Activated CD4-positive, alpha-beta memory T cell treated with anti-CD3 and anti-CD28 coated beads for 36 hours (primary cell): Measurements from ENCODE around the gene SLC7A5. TPM values are rescaled to one million over a fixed set of nuclear protein-coding genes. Genes with fewer than 3 reads are reported as not detected.
A peak's percentile ranks its signal among the peaks of the same experiment; 100 is the strongest.
"Not testable (repeated sequence)": the region's sequence is repeated elsewhere in the genome, so short reads cannot be mapped to it uniquely, and the experiment has no call there.

Experiments used
- CTCF ChIA-PET: fragments of 350-600 bp; sonication (Branson Sonifier 250); formaldehyde crosslinking; loops from one replicate; lab custom pipeline; 2021; ENCODE audit warnings: antibody characterized with exemption, inconsistent platforms; lab: Charles Lee
- POLR2A ChIA-PET: fragments of 350-600 bp; sonication (Branson Sonifier 250); formaldehyde crosslinking; loops from one replicate; lab custom pipeline; 2021; ENCODE audit warnings: antibody characterized with exemption; lab: Charles Lee
- DNase-seq: peaks from one replicate; pipeline ENCODE4 v3.0.0-alpha.2; 2020
- H3K27ac Mint-ChIP-seq: one replicate; pipeline ENCODE4 v1.8.0; 2021; ENCODE audit warnings: mixed read lengths
- H3K27me3 Mint-ChIP-seq: one replicate; pipeline ENCODE4 v1.8.0; 2021; ENCODE audit warnings: mixed read lengths
- H3K36me3 Mint-ChIP-seq: one replicate; pipeline ENCODE4 v1.8.0; 2021; ENCODE audit warnings: mixed read lengths
- H3K4me1 Mint-ChIP-seq: one replicate; pipeline ENCODE4 v1.8.0; 2021; ENCODE audit warnings: low read depth, mixed read lengths
- H3K4me3 Mint-ChIP-seq: one replicate; pipeline ENCODE4 v1.8.0; 2021; ENCODE audit warnings: mild to moderate bottlenecking, mixed read lengths
- H3K9me3 Mint-ChIP-seq: one replicate; pipeline ENCODE4 v1.8.0; 2021; ENCODE audit warnings: mixed read lengths
- intact Hi-C: fragments of 100-400 bp; cut with micrococcal nuclease; formaldehyde crosslinking; loops from one replicate; pipeline ENCODE4 v1.15.1; 2023
- total RNA-seq, 2 experiments: library from RNA; stranded (reverse); gene quantifications; one replicate each; pipeline ENCODE4 v1.2.3, GENCODE V29; 2021

SLC7A5 gene
- total RNA-seq, 2 experiments from 2014 or later, result 262 TPM

DNA sequence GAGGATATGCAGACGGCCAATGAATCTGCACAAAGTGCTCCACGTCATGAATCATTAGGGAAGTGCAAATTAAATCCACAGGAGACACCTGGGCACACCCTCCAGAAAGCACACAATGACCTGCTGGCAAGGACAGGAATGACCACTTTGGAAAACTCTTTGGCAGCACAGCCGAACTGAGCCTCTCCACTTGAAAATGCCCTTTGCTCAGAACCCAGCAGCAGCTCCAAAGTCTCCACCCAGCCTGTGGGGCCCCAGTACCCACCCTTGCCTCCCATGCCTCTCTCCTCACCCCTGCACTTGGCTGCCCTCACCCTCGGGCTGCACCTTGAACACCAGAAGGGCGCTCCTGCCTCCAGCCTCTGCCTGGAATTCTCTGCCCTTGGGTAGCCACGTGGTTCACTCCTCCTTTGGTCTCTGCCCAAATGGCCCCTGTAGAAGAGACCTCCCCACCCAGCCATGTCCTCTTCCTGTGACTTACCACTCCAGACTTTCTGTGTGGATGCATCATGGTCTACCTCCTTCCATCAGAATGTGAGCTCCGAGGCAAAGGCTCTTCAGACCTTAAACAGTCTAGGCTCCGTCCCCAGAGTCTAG, 16.2 kb upstream of the SLC7A5 start:
- H3K4me3 Mint-ChIP-seq, H3K4me1 Mint-ChIP-seq, DNase-seq, POLR2A ChIA-PET, H3K9me3 Mint-ChIP-seq, H3K27me3 Mint-ChIP-seq, H3K27ac Mint-ChIP-seq, H3K36me3 Mint-ChIP-seq, intact Hi-C loops, CTCF ChIA-PET: not testable (repeated sequence)

DNA sequence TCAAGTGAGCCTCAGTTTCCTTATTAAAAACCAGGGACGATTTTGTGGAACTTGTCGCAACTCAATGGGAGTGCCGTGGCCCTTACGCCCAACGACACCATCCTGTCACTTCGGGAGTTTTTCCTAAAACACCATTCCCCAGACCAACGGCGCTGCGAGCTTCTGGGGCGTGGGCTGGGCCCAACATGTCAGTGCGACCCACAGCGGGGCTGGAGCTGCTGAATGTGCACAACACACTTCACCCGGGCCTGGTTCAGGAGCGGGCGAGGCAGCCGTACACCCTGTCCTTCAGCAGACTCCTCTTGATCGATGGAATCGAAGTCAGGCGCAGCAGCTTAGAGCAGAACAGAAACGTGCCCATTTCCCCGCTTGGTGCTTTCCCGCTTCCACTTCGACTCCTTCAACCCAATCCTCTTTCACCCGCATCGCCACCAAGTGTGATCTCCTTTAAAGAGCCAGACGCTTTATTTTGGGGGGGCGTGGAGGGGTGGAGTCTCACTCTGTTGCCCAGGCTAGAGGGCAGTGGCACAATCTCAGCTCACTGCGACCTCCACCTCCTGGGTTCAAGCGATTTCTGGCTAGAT, 13.2 kb upstream of the SLC7A5 start:
- Mint-ChIP-seq H3K4me1 (peaks cover 12% of the 10 kb centered on the region), H3K36me3 (no peaks in the 10 kb centered on the region), H3K9me3 (peaks cover 8% of the 10 kb centered on the region), H3K27ac (no peak overlapping the region), H3K4me3 (no peak overlapping the region), H3K27me3 (peaks cover 2% of the 10 kb centered on the region)
- intact Hi-C loops, result no loop called here
- ChIA-PET POLR2A (no interaction called here), CTCF (no interaction called here)
- no peak for DNase-seq

DNA sequence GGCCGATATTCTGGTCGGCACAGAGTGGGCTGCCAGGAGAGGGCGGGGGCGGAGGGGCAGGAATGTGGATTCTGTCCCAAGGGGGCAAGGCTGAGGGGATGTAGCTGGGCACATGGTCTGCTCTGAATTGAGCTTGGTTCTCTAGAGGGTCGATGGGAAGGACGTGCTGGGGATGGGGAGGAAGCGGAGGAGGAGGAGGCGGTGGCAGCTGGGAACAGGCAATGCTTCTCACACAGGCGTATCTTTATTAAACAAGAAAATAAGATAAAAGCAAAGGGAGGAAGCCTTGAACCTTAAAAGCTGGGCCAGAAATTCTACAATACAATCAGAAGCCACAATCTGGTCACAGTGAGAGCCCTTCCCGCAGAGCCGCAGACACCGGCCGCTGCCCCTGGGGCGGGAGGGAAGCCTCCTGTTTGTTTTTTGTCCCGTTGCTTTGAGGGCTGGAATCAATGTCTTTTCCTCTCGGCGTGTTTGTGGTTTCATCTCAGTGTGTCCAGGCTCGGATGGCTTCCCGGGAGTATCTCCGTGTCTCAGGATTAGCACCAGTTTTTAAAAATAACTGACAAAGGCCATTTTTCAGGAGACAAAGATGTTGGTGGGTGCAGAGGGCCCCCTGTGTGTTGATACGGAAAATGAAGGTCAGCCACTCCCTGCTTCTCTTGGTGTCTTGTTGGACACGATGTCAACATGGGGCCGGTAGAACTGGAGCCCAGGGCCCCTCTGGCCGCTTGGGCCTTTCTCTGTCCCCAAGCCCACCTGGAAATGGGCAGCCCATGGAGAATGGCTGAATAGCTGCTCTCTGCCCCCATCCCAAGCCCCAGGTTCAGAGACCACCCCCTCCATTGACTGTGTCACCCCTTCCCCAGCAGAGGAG, 12.3 kb upstream of the SLC7A5 start:
- Mint-ChIP-seq H3K27ac (no peak overlapping the region), H3K4me1 (peaks cover 14% of the 10 kb centered on the region), H3K36me3 (no peaks in the 10 kb centered on the region), H3K9me3 (peaks cover 8% of the 10 kb centered on the region), H3K27me3 (peaks cover 2% of the 10 kb centered on the region), H3K4me3 (no peak overlapping the region)
- CTCF ChIA-PET, result no interaction called here
- intact Hi-C loops, result no loop called here
- DNase-seq, result no peak
- POLR2A ChIA-PET, result no interaction called here

DNA sequence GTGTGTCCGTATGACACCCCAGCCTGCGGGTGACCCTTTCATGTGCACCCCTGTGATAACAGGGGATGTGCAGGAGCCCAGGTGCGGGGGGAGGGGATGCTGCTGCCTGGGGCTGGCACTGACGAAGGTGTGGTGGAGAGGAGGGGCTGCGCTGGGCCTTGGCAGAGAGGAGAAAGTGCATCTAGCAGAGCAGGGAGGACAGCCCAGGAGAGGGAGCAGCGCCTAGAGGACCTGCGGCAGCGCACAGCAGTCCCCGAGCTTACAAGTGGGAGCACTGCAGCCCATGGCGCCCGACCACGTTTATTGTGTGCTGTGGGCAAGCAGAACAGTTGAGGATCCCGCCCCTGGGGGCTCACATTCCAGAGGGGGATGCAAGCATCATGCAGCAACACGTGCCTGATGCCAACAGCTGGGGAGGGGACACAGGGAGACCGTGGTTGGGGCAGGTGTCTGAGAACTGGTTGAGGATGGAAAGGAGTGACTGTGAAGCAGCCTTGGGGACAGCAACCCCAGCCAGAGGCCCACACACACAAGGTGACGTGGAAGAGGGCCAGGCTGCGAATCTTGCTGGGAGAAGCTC, 10.9 kb upstream of the SLC7A5 start:
- intact Hi-C loops, result no loop called here
- no peak for DNase-seq
- Mint-ChIP-seq H3K36me3 (peaks cover under 1% of the 10 kb centered on the region), H3K9me3 (peaks cover 8% of the 10 kb centered on the region), H3K4me3 (no peak overlapping the region), H3K27ac (no peak overlapping the region), H3K27me3 (peaks cover 2% of the 10 kb centered on the region), H3K4me1 (peaks cover 27% of the 10 kb centered on the region)
- CTCF ChIA-PET, result interaction anchor here (1.0 to 1.4 kb wide), 2 partner anchors 26 to 30 kb away, joined by 3 read pairs; no protein-coding TSS in a partner anchor
- POLR2A ChIA-PET, result no interaction called here

DNA sequence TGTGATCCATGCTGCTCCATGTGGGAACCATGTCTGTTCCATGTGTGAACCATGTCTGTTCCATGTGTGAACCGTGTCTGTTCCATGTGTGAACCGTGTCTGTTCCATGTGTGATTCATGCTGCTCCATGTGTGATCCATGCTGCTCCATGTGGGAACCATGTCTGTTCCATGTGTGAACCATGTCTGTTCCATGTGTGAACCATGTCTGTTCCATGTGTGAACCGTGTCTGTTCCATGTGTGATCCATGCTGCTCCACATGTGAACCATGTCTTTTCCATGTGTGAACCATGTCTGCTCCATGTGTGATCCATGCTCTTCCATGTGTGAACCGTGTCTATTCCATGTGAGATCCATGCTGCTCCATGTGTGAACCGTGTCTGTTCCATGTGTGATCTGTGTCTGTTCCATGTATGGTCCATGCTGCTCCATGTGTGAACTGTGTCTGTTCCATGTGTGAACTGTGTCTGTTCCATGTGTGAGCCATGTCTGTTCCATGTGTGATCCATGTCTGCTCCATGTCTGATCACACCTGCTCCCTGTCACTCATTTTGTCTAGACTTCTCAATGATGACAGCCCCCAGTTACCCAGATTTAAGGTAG, 10.2 kb upstream of the SLC7A5 start:
- POLR2A ChIA-PET, result not testable (repeated sequence)
- CTCF ChIA-PET, result interaction anchor here (1.4 kb wide), 1 partner anchor 31 kb away, joined by 3 read pairs; no protein-coding TSS in a partner anchor

DNA sequence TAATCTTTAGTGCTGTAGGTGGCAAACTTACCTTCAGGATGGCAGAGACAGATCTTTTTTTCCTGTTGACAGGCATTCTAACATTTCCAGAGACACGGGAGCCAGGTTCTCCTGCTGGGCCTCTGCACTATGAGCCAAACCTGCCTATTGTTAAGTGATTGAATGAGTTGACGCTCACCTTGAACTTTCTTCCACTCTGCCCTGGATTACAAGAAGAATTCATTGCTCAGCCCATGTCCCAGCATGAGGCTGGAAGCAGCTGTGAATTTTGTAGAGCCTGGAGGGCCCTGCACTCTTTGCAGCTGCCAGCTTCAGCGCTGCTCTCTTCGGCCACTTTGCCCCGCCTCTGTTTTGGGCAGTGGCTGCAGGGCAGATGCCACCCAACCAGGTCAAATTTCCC, 9.4 kb upstream of the SLC7A5 start:
- Mint-ChIP-seq H3K27ac (no peak overlapping the region), H3K9me3 (peaks cover 8% of the 10 kb centered on the region), H3K4me1 (peaks cover 37% of the 10 kb centered on the region), H3K4me3 (no peak overlapping the region), H3K27me3 (peaks cover 2% of the 10 kb centered on the region), H3K36me3 (peaks cover 1% of the 10 kb centered on the region)
- POLR2A ChIA-PET, result no interaction called here
- CTCF ChIA-PET, result interaction anchor here (1.5 to 4.7 kb wide), 3 partner anchors 18 to 30 kb away, joined by 4 to 44 read pairs (median 7); no protein-coding TSS in a partner anchor
- intact Hi-C loops, result loop anchor here (10.0 kb wide), 3 partner anchors 384 to 576 kb away; partner anchors contain the start of genes FBXO31, ZCCHC14 and ZFPM1
- no peak for DNase-seq

More for the DNA sequence above, 10.2 kb upstream of the SLC7A5 start:
- not testable (repeated sequence) for H3K27me3 Mint-ChIP-seq, H3K36me3 Mint-ChIP-seq, H3K9me3 Mint-ChIP-seq, DNase-seq, H3K27ac Mint-ChIP-seq, H3K4me3 Mint-ChIP-seq
- intact Hi-C loops, result loop anchor here (10.0 kb wide), 3 partner anchors 385 to 575 kb away; partner anchors contain the start of genes FBXO31, ZCCHC14 and ZFPM1
- peaks cover 34% of the 10 kb centered on the region for H3K4me1 Mint-ChIP-seq

DNA sequence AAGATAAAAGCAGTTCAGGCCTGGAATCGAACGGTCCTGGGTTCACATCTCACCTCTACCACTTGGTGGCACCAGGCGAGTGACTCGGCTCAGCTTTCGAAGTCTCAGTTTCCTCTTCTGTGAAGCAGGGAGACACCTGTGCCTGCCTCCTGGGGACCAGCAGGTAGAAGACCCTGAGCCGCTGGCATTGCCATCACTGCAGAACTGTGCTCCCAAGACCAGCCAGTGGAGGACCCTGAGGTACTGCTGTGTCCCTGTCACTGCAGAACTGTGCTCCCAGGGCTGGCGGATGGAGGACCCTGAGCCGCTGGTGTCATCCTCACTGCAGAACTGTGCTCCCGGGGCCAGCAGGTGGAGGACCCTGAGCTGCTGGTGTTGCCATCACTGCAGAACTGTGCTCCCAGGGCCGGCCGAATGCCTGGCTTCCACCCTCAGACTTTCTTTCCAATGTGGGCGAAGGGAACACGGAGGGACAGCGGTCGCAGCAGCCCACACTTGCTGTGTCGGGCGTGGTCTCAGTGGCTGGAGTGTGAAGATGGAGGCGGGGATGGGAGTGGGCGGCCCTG, 8.7 kb upstream of the SLC7A5 start:
- peaks cover 1% of the 10 kb centered on the region for H3K36me3 Mint-ChIP-seq
- H3K4me1 Mint-ChIP-seq, result peaks cover 39% of the 10 kb centered on the region
- H3K27me3 Mint-ChIP-seq, result peaks cover 2% of the 10 kb centered on the region
- POLR2A ChIA-PET, result no interaction called here
- DNase-seq, result peak; percentile 68
- no peak overlapping the region for H3K4me3 Mint-ChIP-seq
- H3K27ac Mint-ChIP-seq, result no peak overlapping the region
- peaks cover 8% of the 10 kb centered on the region for H3K9me3 Mint-ChIP-seq
- intact Hi-C loops, result loop anchor here (10.0 kb wide), 3 partner anchors 383 to 577 kb away; partner anchors contain the start of genes FBXO31, ZCCHC14 and ZFPM1
- CTCF ChIA-PET, result interaction anchor here (1.0 to 15.0 kb wide), 6 partner anchors 19 to 98 kb away, joined by 3 to 224 read pairs (median 26); no protein-coding TSS in a partner anchor

DNA sequence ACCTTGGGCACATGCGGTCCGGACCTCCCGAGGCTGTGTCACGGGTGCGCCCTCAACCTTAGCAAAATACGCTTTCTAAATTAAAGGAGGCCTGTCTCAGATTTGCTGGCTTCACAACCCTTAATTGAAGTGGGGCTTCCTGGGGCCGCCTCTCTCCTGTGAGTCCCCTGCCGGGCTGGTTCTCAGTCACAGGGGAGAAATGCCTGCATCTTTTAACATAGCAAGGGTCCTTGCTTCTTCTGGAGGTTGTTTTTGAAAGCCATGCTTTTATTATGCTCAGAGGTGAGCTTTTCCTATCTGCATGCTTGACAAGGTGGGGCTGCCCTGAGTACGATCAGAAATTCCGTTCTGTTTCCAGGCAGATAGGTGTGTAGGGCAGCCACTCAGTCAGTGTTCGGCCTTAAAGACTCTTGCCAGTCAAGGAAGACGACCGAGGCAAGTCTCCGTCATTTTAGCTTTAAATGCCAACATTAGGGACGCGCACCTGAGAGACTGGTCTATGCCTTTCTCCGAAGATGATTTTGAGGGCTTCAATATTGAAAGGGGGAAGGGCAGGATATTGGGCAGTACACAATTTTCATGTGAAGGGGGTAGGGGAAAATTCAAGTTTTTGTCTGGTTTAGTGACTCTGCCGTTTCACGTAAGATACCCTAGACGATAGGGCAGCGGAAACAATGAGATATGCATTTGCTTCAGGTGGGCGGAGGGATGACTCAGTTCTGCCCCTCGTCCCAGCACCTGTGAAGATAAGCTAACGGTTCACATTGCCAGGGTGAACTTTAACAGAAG, 5.5 kb upstream of the SLC7A5 start:
- ChIA-PET POLR2A (interaction anchor here (0.7 to 3.7 kb wide), 11 partner anchors 9 to 109 kb away, joined by 3 to 65 read pairs (median 6); partner anchors contain the start of gene KLHDC4), CTCF (interaction anchor here (1.4 to 15.0 kb wide), 9 partner anchors 9 to 239 kb away, joined by 3 to 224 read pairs (median 12); no protein-coding TSS in a partner anchor)

DNA sequence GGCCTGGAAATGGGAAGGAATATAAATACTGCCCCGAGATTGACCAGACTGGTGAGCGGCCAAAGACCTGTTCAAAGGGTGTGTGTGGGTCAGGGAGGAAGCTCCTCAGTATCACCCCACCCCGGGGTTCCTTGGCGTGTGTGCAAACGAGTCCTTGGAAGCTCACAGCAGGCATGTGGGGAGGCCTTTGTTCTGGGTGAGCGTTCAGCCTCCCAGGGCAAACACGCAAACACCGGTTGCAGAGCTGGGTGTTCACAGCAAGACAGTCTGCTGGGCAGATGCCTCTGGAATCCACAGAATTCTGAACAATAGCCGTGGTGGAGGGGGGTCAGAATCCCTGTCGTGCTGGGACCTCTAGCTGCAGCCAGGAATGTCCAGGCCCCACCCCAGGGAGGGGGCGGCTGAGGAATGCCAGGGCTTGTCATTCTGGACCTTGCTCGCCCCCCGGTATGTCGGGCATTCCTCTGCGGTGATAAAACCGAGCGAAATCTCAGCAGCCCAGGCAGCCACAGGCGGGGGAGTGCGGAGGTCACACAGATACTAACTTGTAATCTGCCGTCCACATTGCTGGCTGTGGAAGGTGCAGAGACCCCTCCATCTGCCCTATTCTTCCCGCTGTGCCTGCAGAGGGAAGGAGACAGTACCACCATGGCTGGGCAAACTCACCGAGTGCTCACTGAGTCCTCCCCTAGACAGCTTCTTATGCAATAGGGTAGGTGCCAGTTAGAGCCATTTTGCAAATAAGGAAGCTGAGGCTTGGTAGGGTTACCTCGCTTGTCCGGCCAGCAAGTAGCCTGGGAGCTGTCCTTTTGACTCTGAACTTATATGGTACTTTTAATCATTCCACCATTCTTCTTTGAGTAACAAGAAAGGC, 1.3 kb upstream of the SLC7A5 start:
- Mint-ChIP-seq H3K27ac (peak overlapping the region; percentile 100), H3K4me1 (peaks cover 56% of the 10 kb centered on the region), H3K4me3 (peak overlapping the region; percentile 35), H3K36me3 (peaks cover 34% of the 10 kb centered on the region)
- intact Hi-C loops, result loop anchor here (1.0 to 10.0 kb wide), 6 partner anchors 20 to 584 kb away; partner anchors contain the start of genes FBXO31, ZCCHC14 and ZFPM1
- not testable (repeated sequence) for H3K9me3 Mint-ChIP-seq, H3K27me3 Mint-ChIP-seq, DNase-seq
- CTCF ChIA-PET, result interaction anchor here (0.7 to 15.0 kb wide), 25 partner anchors 9 to 318 kb away, joined by 3 to 275 read pairs (median 6); partner anchors contain the start of gene KLHDC4
- POLR2A ChIA-PET, result interaction anchor here (1.8 to 7.5 kb wide), 4 partner anchors 21 to 105 kb away, joined by 9 to 103 read pairs (median 26); partner anchors contain the start of gene KLHDC4

More for the DNA sequence above, 5.5 kb upstream of the SLC7A5 start:
- H3K9me3 Mint-ChIP-seq, result peaks cover 8% of the 10 kb centered on the region
- H3K4me3 Mint-ChIP-seq, result peak overlapping the region; percentile 67
- peak; percentile 94 for DNase-seq
- intact Hi-C loops, result loop anchor here (1.0 to 10.0 kb wide), 5 partner anchors 20 to 580 kb away; partner anchors contain the start of genes FBXO31, ZCCHC14 and ZFPM1
- peak overlapping the region; percentile 96 for H3K27ac Mint-ChIP-seq
- no peaks in the 10 kb centered on the region for H3K27me3 Mint-ChIP-seq
- peaks cover 1% of the 10 kb centered on the region for H3K36me3 Mint-ChIP-seq
- H3K4me1 Mint-ChIP-seq, result peaks cover 63% of the 10 kb centered on the region
